ENCODE data around the gene LATS2.

DNA sequence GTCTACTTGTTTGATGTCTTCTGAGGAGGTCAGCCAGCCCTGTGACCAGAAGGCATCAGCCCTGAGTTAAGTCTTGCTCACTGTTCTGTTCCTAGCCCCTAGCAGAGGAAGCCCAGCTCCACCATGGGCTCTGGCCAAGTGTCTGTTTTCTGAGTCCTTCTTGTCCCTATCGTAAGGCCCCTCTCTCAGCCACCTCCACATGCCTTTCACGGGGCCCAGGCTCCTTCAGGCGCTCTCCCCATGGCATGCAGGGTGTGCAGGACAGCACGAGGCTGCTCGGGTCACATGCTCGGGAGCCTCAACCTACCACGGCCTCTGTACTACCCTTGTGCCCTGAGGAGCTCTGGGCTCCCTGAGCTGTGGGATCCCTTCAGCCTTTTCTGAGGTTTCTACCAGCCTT lies 47.8 kb upstream of the LATS2 start:
- TF ChIP-seq ZNF23 (tag by site-specific recombination; IDR thresholded peaks at IDR 0.05; ENCODE audit: borderline replicate concordance) (no peak), ZNF221 (tag by site-specific recombination; IDR thresholded peaks at IDR 0.05; ENCODE audit: borderline replicate concordance) (no peak), KLF8 (tag by site-specific recombination; IDR thresholded peaks at IDR 0.05) (no peak), SALL2 (tag by site-specific recombination; IDR thresholded peaks at IDR 0.05; ENCODE audit: borderline replicate concordance) (no peak), ZBTB7A (tag by site-specific recombination; IDR thresholded peaks at IDR 0.05; ENCODE audit: low read depth) (no peak)
- TF ChIP-seq, protein P1, sequence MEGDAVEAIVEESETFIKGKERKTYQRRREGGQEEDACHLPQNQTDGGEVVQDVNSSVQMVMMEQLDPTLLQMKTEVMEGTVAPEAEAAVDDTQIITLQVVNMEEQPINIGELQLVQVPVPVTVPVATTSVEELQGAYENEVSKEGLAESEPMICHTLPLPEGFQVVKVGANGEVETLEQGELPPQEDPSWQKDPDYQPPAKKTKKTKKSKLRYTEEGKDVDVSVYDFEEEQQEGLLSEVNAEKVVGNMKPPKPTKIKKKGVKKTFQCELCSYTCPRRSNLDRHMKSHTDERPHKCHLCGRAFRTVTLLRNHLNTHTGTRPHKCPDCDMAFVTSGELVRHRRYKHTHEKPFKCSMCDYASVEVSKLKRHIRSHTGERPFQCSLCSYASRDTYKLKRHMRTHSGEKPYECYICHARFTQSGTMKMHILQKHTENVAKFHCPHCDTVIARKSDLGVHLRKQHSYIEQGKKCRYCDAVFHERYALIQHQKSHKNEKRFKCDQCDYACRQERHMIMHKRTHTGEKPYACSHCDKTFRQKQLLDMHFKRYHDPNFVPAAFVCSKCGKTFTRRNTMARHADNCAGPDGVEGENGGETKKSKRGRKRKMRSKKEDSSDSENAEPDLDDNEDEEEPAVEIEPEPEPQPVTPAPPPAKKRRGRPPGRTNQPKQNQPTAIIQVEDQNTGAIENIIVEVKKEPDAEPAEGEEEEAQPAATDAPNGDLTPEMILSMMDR (tag by site-specific recombination; IDR thresholded peaks at IDR 0.05) = no peak
- TF ChIP-seq, protein P2, sequence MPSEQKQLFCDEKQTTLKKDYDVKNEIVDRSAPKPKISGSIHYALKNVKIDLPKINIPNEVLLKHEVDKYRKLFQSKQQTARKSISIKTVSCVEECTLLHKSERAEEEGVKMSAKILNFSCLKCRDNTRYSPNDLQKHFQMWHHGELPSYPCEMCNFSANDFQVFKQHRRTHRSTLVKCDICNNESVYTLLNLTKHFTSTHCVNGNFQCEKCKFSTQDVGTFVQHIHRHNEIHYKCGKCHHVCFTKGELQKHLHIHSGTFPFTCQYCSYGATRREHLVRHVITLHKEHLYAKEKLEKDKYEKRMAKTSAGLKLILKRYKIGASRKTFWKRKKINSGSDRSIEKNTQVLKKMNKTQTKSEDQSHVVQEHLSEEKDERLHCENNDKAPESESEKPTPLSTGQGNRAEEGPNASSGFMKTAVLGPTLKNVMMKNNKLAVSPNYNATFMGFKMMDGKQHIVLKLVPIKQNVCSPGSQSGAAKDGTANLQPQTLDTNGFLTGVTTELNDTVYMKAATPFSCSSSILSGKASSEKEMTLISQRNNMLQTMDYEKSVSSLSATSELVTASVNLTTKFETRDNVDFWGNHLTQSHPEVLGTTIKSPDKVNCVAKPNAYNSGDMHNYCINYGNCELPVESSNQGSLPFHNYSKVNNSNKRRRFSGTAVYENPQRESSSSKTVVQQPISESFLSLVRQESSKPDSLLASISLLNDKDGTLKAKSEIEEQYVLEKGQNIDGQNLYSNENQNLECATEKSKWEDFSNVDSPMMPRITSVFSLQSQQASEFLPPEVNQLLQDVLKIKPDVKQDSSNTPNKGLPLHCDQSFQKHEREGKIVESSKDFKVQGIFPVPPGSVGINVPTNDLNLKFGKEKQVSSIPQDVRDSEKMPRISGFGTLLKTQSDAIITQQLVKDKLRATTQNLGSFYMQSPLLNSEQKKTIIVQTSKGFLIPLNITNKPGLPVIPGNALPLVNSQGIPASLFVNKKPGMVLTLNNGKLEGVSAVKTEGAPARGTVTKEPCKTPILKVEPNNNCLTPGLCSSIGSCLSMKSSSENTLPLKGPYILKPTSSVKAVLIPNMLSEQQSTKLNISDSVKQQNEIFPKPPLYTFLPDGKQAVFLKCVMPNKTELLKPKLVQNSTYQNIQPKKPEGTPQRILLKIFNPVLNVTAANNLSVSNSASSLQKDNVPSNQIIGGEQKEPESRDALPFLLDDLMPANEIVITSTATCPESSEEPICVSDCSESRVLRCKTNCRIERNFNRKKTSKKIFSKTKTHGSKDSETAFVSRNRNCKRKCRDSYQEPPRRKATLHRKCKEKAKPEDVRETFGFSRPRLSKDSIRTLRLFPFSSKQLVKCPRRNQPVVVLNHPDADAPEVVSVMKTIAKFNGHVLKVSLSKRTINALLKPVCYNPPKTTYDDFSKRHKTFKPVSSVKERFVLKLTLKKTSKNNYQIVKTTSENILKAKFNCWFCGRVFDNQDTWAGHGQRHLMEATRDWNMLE (tag by site-specific recombination; conservative IDR thresholded peaks at IDR 0.05; ENCODE audit: low read depth) = no peak
- TF ChIP-seq, protein P3, sequence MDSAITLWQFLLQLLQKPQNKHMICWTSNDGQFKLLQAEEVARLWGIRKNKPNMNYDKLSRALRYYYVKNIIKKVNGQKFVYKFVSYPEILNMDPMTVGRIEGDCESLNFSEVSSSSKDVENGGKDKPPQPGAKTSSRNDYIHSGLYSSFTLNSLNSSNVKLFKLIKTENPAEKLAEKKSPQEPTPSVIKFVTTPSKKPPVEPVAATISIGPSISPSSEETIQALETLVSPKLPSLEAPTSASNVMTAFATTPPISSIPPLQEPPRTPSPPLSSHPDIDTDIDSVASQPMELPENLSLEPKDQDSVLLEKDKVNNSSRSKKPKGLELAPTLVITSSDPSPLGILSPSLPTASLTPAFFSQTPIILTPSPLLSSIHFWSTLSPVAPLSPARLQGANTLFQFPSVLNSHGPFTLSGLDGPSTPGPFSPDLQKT (IDR thresholded peaks at IDR 0.05; ENCODE audit: borderline replicate concordance, low read depth, low read length) = no peak

Data from HEK293 (cell line).